SH-SY5Y (cell line): ENCODE measurements around the gene RIC8A.

ENCODE experiments used
- GATA2 ChIP-seq: IDR thresholded peaks from 2 replicates; pipeline ENCODE4 v1.6.1; 2011; ENCODE audit warnings: mild to moderate bottlenecking, low read depth, low read length
- GATA3 ChIP-seq: IDR thresholded peaks from 2 replicates; pipeline ENCODE4 v1.6.1; 2011; ENCODE audit warnings: low read depth, mild to moderate bottlenecking, low read length, moderate library complexity

The RIC8A gene

DNA sequence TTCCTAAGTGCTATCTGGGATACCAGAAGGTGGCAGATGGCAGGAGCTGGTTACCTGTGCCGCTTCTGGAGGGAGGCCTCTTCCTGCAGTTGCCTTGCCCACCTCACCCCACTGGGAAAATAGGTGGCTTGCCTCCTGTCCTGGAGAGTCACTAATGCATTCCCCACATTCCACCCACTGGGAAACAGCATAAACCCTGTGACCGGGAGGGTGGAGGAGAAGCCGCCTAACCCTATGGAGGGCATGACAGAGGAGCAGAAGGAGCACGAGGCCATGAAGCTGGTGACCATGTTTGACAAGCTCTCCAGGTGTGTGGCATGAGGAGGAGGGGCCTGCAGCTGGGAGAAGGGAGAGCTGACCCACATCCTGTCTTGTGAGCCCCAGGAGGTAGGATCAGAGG is 5.6 kb downstream of the RIC8A start:
- TF ChIP-seq GATA3 (no peak), GATA2 (no peak)

- TF ChIP-seq GATA2 (no peak), GATA3 (no peak)
Observed at GRCh38 chr11:214083-214482, 6.6 kb downstream of the RIC8A start.

DNA sequence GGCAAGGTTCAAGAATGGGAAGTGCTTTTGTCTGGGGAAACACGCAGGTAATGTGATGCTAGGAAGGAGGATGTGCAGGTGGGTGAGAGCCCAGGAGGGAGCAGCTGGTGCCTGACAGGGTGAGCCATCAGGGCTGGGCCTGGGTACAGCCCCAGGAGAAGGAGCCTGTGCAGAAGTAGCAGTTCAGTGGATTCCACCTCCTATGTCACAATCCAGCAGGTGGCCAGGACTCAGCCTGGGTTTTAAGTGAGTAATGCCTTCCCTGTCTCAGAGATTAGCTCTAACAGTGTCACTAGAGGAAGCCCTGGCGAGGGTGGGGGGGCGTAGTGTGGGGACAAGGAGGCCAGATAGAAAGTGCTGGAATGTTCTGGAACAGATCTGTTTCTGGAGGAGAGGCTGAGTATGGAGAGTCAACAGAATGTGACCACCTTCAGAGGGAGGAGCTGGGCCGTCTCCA is 8.1 kb downstream of the RIC8A start:
- TF ChIP-seq GATA3 (no peak), GATA2 (no peak)

DNA sequence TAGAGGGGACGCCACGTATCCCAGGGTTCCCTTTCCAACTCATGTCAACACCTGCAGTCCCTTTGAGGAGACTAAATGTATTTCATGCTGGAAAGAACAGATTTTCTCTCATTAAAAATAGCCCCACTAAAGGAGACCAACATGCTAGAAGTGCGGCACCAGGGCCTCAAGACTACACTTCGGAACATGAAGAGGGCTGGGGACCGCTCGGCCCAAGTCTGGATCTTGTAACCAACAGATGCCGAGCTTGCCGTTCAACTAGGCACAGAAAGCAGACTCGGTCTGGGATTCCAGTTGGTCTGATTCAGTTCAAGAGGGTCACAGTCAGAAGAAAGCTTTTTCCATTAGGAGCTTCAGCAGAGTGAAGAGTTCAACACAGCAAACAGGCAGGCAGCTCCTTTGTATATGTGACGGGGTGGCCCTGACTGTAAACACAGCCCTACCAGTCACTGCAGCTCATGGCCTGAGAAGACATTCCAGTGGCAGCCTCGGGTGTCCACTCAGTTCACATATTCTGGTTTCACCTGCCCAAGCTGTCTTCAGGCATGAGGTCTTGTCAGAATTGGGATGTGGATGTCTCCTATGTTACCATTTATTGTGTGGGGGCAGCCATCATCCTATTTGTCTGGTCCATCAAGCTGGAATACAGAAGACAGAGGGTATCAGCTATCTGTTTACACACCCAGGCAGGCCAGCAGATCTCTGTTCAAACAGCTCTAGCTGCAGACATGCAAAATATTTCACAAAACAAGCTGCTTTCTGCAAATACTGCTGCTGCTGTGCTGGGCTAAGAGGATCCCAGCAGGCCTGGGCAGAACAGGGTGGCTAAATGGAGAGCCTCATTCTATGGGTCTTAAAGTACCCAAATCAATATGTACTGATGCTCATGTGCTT is 8.8 kb downstream of the RIC8A start:
- TF ChIP-seq GATA2, result no peak
- TF ChIP-seq GATA3, result no peak

- no peak for TF ChIP-seq GATA3
- TF ChIP-seq GATA2, result no peak
Observed at GRCh38 chr11:217704-218103, 10.2 kb downstream of the RIC8A start.

- TF ChIP-seq GATA3, result no peak
- no peak for TF ChIP-seq GATA2
Observed at GRCh38 chr11:218815-219593, 11.5 kb downstream of the RIC8A start.

DNA sequence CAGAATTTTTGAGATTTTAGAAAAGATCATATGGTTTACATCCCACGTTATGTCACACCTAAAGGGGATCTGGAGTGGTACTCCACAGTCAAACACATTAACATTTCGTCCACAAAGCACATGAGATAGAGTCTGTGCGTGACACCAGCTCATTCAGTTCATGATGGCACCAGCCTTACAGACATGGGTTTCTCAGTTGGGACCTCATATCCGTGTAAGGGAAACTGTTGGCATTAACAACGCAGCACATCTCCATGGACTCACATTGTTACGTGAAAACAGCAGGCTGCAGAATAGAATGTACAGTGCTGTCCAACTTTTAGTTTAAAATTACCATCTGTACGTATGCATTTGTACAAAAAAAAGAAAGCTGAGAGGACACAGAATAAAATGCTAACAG is 14.0 kb downstream of the RIC8A start:
- TF ChIP-seq GATA2 (no peak), GATA3 (no peak)

GRCh38 chr11:221998-222789 is 14.7 kb downstream of the RIC8A start:
- TF ChIP-seq GATA3 (no peak), GATA2 (no peak)

DNA sequence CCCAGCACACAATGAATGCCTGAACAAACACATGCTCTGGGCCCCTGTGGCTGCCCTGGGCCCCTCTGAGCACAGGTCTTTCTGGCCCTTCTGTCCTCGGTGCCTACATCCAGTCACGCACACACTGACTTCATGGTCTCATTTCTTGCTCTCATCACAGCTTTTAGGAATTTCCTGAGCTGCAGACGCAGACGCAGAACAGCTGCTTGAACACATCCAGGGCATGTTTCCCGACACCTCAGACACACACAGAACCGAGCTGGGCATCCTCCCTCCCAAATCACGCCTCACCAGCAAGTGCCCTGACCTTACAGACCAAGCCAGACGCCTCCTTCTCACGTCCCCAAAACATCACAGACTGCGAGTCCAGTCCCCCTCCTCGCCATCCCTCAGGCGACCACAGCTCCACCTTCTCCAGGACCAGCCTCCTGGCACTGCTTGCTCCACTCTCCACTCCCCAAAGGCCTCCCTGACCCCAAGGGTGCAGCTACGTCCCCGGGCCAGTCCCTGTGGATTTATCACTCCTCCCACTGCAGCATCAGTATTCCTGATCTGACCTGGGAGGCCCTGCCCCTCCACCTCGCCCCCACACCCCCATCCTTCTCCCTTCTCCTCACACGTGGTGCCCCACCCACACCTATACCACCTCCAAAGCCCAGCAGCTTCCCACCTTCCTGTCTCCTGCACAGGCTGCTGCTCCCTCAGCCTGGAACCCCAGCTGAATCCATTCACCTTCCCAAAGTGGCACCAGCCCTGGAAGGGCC is 15.7 kb downstream of the RIC8A start:
- TF ChIP-seq GATA3 (no peak), GATA2 (no peak)

- no peak for TF ChIP-seq GATA3
- TF ChIP-seq GATA2, result no peak
Observed at GRCh38 chr11:223884-224283, 16.4 kb downstream of the RIC8A start.

DNA sequence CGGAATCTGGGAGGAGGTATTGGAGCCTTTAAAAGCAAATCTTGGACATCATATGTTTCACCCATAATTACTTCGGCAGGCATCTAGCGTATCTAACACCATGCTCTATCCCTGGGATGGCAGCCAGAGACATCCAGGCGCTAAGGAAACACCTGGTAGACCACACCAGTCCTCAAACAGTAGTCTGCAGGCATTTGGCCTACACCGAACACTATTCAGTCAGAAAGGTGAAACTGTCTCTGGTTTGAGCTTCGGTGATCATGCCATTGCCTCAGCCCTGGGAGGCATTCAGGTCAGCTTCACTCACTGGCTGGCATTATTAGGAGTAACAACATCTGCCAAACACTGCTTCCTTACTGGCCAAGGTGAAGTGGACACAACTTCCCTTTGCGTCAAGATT is 16.9 kb downstream of the RIC8A start:
- TF ChIP-seq GATA2 (no peak), GATA3 (no peak)

DNA sequence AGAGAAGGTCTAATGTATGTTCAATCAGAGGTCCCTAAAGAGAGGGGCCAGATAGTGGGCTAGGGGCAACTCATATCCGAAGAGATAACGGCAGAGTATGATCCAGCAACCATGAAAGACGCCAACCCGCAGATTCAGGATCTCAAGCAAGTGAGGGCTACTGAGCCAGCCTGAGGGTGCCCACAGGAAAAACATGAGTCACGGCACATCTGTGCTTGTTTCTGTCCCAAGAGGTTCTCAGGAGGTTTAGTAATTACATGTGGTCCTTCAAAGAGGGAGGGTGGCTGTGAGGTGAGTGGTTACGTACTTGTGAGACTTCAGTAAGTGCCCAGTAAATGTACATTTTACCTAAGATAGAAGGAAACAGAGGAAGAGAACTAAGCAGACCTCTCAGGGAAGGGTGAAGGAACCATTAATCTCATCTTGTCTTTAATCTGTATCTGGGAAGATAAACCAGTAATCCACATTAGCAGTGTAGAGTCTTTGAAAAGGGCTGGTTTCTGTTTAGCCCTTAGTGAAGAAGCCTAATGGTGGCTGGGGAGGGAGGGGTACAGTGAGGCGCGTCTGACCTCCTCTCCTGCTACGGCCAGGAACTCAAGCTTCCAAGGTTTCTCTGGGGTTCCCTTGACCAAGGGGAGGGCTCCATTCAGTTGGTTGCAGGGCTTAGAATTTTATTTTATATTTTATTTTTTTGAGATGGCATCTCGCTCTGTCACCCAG is 18.4 kb downstream of the RIC8A start:
- no peak for TF ChIP-seq GATA3
- no peak for TF ChIP-seq GATA2
